Urinary bladder (tissue), 4 donors: ENCODE data around the gene PROSER3. TPM values are rescaled to one million over a fixed set of nuclear protein-coding genes. Genes with fewer than 3 reads are reported as not detected.

Experiments used
- DNase-seq: peaks from one replicate; pipeline ENCODE4 v3.0.0-alpha.2; 2015; ENCODE audit errors: extremely low spot score
- H3K27ac ChIP-seq: one replicate; pipeline ENCODE4 v1.5.1; 2013; ENCODE audit warnings: low read depth, mild to moderate bottlenecking, moderate library complexity
- H3K36me3 ChIP-seq: one replicate; pipeline ENCODE4 v1.6.1; 2013; ENCODE audit warnings: mild to moderate bottlenecking, moderate library complexity; ENCODE audit not compliant: insufficient read depth
- H3K4me1 ChIP-seq: one replicate; pipeline ENCODE4 v1.6.1; 2013; ENCODE audit warnings: mild to moderate bottlenecking, moderate library complexity; ENCODE audit not compliant: insufficient read depth
- H3K4me3 ChIP-seq: one replicate; pipeline ENCODE4 v1.5.1; 2013; ENCODE audit warnings: low read depth, low read length
- WGBS: extraction: QIAGEN DNeasy Blood & Tissue Kit; methylation state at CpG from one replicate; pipeline ENCODE4 v1.1.7; 2013; 5-methylcytosine and 5-hydroxymethylcytosine counted together
- polyA plus RNA-seq: library from polyadenylated mRNA; stranded (reverse); fragments of 200-250 nt; gene quantifications from one replicate; pipeline ENCODE4 v1.2.3, GENCODE V29; 2013
- total RNA-seq: library from RNA; depleted of rRNA; stranded (reverse); fragments of >200 nt; gene quantifications from one replicate; pipeline ENCODE4 v1.2.3, GENCODE V29; 2014
- donor health status: healthy with polysubstance abuse.
- donor health status: healthy.

Gene PROSER3
- total and polyA plus RNA-seq, 2 donors = 6.8 to 12.2 TPM

DNA sequence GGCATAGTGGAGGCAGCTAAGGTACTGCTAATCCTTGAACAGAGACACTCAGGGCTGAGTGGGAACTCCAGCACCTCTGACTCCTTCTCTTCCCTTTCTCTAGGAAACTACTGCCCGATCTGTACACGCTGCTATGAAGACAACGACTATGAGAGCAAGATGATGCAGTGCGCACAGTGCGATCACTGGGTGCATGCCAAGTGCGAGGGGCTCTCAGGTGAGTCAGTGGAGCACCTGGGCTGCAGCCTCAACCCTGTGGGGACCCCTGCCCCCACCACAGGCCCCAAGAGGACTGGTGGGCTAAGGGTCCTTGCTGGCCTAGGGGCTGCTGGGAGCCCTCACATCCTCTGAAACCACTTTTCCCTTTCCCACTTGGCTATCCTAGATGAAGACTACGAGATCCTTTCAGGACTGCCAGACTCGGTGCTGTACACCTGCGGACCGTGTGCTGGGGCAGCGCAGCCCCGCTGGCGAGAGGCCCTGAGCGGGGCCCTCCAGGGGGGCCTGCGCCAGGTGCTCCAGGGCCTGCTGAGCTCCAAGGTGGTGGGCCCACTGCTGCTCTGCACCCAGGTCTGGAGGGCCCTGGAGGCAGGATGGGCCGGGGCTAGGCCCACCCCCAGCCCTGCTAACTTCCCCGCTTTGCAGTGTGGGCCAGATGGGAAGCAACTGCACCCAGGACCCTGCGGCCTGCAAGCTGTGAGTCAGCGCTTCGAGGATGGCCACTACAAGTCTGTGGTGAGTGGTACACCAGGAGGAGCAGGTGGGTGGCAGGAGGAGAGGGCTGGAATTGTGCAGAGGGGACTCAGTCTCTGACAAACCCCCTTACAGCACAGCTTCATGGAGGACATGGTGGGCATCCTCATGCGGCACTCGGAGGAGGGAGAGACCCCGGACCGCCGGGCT, 30.7 kb upstream of the PROSER3 start:
- H3K36me3 ChIP-seq = peaks cover 23% of the 10 kb centered on the region
- H3K4me1 ChIP-seq = no peaks in the 10 kb centered on the region
- WGBS = 95% methylated on average over 25 of the region's 25 CpGs
- no peak overlapping the region for H3K4me3 ChIP-seq
- no peak overlapping the region for H3K27ac ChIP-seq
- no peak for DNase-seq

DNA sequence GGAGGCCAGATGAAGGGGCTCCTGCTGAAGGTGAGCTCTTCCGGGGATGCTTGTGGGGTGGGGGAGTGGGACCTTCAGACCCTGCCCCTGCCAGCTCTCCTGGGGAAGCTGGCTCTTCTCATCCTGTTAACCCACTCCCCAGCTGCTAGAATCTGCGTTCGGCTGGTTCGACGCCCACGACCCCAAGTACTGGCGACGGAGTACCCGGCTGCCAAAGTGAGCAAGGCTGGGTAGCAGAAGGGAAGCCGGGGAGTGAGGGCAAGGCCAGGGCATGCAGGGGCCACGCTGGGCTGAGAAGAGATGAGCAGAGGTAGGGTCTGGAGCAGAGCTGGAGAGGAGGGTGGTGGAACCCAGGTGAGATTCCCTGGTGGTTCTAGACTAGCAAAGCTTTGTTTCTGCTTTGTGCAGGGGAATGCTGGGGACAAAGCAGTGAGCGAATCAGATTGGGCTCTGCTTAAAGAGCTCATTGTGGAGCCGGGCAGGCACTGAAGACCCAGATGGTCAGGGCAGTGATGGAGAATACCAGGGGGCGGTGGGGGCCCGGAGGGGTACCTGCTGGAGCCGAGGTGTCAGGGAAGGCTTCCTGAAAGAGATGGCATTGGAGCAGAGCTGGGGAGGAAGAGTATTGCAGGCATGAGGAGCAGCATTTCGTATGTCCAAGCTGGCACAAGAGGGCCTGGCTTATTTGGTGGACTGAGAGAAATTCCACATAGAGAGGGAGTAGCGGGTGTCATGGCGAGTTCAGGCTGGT, 29.8 kb upstream of the PROSER3 start:
- H3K36me3 ChIP-seq = peaks cover 23% of the 10 kb centered on the region
- WGBS = 91% methylated on average over 19 of the region's 19 CpGs
- H3K27ac ChIP-seq = no peak overlapping the region
- DNase-seq = no peak
- no peak overlapping the region for H3K4me3 ChIP-seq
- no peaks in the 10 kb centered on the region for H3K4me1 ChIP-seq

DNA sequence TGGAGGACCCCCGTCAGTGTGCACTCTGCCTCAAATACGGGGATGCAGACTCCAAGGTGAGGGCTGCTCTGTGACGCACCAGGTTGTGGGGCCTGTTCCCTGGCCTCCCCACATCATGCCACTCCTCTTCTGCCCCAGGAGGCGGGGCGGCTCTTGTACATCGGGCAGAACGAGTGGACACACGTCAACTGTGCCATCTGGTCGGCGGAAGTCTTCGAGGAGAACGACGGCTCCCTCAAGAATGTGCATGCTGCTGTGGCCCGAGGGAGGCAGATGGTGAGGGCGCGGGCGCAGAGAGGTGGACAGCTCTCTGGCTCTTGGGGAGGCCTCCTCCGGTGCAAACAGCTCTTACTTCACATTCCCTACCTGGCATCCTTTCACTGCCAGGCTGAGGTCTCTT, 29.0 kb upstream of the PROSER3 start:
- DNase-seq = no peak
- peaks cover 20% of the 10 kb centered on the region for H3K36me3 ChIP-seq
- H3K4me3 ChIP-seq = no peak overlapping the region
- H3K4me1 ChIP-seq = no peaks in the 10 kb centered on the region
- 89% methylated on average over 18 of the region's 18 CpGs for WGBS
- no peak overlapping the region for H3K27ac ChIP-seq

DNA sequence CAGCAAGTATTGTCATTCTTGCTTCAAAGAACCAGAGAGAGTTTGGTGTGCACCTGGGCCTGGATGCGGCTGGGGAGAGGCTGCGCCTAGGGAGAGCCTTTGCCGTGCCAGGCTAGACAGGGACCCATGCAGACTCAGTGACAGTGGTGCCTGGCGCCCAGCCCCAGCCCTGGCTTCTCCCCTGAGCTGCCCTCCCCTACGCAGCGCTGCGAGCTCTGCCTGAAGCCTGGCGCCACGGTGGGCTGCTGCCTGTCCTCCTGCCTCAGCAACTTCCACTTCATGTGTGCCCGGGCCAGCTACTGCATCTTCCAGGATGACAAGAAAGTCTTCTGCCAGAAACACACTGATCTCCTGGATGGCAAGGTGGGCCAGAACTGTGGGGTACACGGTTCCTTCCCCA, 28.2 kb upstream of the PROSER3 start:
- 94% methylated on average over 11 of the region's 11 CpGs for WGBS
- no peaks in the 10 kb centered on the region for H3K4me1 ChIP-seq
- H3K27ac ChIP-seq = no peak overlapping the region
- no peak overlapping the region for H3K4me3 ChIP-seq
- DNase-seq = no peak
- peaks cover 17% of the 10 kb centered on the region for H3K36me3 ChIP-seq

DNA sequence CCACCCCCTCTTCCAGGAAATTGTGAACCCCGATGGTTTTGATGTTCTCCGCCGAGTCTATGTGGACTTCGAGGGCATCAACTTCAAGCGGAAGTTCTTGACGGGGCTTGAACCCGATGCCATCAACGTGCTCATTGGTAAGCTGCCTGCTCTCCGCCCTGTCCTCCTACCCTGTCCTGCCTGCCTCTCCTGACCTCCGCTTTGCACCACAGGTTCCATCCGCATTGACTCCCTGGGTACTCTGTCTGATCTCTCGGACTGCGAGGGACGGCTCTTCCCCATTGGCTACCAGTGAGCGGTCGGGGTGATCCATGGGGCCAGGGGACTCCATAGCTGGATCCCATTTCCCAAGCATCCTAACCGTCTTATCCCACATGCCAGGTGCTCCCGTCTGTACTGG, 27.6 kb upstream of the PROSER3 start:
- Histone ChIP-seq H3K27ac (no peak overlapping the region), H3K4me3 (no peak overlapping the region), H3K4me1 (no peaks in the 10 kb centered on the region), H3K36me3 (peaks cover 17% of the 10 kb centered on the region)
- WGBS = 93% methylated on average over 18 of the region's 18 CpGs
- no peak for DNase-seq

DNA sequence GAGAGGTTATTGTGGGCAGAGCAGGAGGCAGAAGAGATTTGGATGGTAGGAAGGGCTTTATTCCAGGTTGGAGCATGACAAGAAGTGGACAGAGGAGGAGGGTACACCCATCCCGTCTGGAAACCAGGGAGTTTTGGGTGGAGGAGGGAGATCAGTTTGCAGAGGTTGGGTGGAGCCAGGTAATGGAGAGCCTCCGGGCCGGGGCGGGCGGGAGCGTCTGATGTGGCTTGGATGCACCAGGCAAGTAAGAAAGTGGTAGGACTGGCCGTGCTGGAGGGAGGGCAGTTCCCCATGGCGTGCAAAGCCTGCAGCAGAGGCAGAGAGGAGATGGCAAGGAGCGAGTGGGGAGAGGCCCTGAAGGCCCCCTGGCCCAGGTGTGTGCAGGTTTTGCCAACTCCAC, 26.6 kb upstream of the PROSER3 start:
- no peak for DNase-seq
- 85% methylated on average over 9 of the region's 9 CpGs for WGBS
- Histone ChIP-seq H3K36me3 (peaks cover 17% of the 10 kb centered on the region), H3K4me3 (no peak overlapping the region), H3K27ac (no peak overlapping the region), H3K4me1 (no peaks in the 10 kb centered on the region)

DNA sequence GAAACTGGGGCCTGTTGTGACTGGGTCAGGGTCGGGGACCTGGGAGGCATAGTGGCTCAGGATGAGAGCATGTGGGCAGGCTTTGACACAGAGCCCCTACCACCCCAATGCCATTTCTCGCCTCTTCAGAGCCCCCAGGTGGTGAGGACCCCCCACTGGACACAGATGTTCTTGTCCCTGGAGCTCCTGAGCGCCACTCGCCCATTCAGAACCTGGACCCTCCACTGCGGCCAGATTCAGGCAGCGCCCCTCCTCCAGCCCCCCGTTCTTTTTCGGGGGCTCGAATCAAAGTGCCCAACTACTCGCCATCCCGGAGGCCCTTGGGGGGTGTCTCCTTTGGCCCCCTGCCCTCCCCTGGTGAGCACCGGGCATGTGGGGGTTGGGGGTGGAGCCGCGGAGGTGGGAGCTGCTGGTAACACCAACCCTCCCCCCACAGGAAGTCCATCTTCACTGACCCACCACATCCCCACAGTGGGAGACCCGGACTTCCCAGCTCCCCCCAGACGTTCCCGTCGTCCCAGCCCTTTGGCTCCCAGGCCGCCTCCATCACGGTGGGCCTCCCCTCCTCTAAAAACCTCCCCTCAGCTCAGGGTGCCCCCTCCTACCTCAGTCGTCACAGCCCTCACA, 26.1 kb upstream of the PROSER3 start:
- Histone ChIP-seq H3K27ac (no peak overlapping the region), H3K36me3 (peaks cover 18% of the 10 kb centered on the region), H3K4me1 (no peaks in the 10 kb centered on the region), H3K4me3 (no peak overlapping the region)
- DNase-seq = no peak
- WGBS = 85% methylated on average over 21 of the region's 21 CpGs

DNA sequence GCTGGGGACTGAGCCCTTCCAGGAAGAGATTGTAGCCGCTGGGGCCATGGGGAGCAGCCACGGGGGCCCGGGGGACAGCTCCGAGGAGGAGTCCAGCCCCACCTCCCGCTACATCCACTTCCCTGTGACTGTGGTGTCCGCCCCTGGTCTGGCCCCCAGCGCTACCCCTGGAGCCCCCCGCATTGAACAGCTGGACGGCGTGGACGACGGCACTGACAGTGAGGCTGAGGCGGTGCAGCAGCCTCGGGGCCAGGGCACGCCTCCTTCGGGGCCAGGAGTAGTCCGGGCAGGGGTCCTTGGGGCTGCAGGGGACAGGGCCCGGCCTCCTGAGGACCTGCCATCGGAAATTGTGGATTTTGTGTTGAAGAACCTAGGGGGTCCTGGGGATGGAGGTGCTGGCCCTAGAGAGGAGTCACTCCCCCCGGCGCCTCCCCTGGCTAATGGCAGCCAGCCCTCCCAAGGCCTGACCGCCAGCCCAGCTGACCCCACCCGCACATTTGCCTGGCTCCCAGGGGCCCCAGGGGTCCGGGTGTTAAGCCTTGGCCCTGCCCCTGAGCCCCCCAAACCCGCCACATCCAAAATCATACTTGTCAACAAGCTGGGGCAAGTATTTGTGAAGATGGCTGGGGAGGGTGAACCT, 25.3 kb upstream of the PROSER3 start:
- H3K4me3 ChIP-seq = no peak overlapping the region
- 79% methylated on average over 25 of the region's 25 CpGs for whole genome bisulfite sequencing
- no peak overlapping the region for H3K27ac ChIP-seq
- peaks cover 16% of the 10 kb centered on the region for H3K36me3 ChIP-seq
- DNase-seq = no peak
- no peaks in the 10 kb centered on the region for H3K4me1 ChIP-seq

DNA sequence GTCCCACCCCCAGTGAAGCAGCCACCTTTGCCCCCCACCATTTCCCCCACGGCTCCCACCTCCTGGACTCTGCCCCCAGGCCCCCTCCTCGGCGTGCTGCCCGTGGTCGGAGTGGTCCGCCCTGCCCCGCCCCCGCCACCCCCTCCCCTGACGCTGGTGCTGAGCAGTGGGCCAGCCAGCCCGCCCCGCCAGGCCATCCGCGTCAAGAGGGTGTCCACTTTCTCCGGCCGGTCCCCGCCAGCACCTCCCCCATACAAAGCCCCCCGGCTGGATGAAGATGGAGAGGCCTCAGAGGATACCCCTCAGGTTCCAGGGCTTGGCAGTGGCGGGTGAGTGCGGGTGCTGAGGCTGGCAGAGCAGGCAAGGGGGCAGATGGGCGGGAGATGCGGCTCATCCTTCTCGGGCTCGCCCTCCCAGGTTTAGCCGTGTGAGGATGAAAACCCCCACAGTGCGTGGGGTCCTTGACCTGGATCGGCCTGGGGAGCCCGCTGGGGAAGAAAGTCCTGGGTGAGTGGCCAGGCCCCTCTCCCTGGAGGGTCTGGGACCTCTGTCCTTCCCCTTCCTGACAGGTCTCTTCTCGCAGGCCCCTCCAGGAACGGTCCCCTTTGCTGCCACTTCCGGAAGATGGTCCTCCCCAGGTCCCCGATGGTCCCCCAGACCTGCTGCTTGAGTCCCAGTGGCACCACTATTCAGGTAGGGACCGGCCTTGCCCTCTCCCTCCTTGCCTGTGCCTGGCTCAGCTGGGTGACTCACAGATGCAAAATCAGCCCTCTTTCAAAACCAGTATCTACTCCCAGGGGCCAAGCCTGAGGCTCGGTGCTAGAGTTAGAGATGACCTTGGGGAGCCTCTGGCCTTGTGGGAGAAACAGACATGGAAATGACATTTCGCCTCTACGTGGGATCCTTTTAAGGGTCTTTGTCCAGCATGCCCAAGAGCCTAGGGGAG, 24.5 kb upstream of the PROSER3 start:
- H3K4me1 ChIP-seq = no peaks in the 10 kb centered on the region
- H3K4me3 ChIP-seq = no peak overlapping the region
- no peak for DNase-seq
- H3K27ac ChIP-seq = no peak overlapping the region
- peaks cover 17% of the 10 kb centered on the region for H3K36me3 ChIP-seq
- WGBS = 87% methylated on average over 35 of the region's 35 CpGs

DNA sequence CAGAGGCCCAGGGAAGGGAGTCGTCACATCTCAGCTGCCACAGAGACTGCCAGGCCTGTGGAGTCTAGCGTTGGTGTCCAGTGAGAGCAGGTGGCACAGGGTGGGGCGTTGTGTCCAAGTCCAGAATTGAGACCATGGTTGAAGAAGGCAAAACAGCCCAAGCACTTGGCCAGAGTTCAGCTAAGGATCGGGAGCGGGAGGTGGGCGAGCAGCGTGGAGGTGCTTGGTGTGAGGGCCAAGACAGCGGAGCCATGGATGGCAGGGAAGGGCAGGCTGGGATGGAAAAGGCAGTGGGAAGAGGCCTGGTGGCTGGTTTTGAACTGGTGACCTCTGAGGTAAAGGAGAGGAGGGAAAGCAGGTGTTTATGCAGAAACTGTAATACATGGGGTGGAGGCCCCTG, 23.7 kb upstream of the PROSER3 start:
- 94% methylated on average over 8 of the region's 8 CpGs for WGBS
- Histone ChIP-seq H3K36me3 (peaks cover 13% of the 10 kb centered on the region), H3K4me3 (no peak overlapping the region)

DNA sequence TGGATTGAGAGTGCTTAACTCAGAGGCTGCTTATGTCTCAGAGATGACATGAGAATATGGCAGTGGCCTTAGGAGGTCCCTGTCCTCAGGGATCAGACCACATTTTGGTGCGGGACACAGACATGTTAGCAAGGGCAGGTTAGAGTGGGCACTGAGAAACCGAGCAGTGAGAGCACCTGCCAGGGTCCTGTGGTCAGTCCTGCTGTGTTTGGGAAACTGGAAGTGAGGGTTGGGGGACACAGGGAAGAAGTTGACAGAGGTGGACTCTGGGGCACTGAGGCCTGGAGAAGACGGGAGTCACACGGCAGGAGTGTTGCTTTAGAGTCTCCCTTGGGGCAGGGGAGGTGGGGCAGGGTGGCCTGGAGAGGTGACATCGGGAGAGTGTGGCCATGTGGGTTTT, 23.1 kb upstream of the PROSER3 start:
- WGBS = 87% methylated on average over 5 of the region's 5 CpGs
- peaks cover 13% of the 10 kb centered on the region for H3K36me3 ChIP-seq

More for the DNA sequence above, 23.7 kb upstream of the PROSER3 start:
- DNase-seq = no peak
- no peaks in the 10 kb centered on the region for H3K4me1 ChIP-seq
- H3K27ac ChIP-seq = no peak overlapping the region

DNA sequence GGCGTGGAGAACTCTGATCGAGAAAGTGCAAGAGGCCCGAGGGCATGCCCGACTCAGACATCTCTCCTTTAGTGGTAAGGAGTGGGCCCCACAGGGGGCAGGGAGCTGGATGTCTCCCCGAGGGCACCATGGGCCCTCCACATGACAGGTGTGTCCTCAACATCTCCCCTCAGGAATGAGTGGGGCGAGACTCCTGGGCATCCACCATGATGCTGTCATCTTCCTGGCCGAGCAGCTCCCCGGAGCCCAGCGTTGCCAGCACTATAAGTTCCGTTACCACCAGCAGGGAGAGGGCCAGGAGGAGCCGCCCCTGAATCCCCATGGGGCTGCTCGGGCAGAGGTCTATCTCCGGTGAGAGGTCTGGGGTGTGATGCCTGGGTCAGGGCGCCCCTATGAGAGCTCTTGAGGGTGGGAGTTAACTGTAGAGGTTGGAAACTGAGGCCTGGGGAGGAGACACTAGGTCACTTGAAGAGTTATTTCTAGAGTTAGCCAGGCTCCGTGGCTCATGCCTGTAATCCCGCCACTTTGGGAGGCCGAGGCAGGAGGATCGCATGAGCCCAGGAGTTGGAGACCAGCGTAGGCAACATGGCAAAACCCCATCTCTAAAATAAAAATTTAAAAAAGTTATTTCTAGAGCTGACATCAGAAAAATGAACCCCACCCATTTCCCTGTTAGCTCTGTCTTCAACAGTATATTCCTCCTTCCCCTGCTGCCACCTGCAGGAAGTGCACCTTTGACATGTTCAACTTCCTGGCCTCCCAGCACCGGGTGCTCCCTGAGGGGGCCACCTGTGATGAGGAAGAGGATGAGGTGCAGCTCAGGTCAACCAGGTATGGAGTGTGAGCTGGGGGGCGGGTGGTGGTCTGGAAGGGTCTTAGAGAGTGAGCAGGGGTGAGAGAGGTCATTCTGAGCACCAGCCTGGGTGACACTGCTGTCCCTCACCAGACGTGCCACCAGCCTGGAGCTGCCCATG, 20.8 kb upstream of the PROSER3 start:
- DNase-seq = no peak
- no peaks in the 10 kb centered on the region for H3K4me1 ChIP-seq
- peaks cover 6% of the 10 kb centered on the region for H3K36me3 ChIP-seq
- WGBS = 85% methylated on average over 22 of the region's 22 CpGs
- no peak overlapping the region for H3K27ac ChIP-seq
- no peak overlapping the region for H3K4me3 ChIP-seq

More for the DNA sequence above, 23.1 kb upstream of the PROSER3 start:
- no peak for DNase-seq
- Histone ChIP-seq H3K4me3 (no peak overlapping the region), H3K27ac (no peak overlapping the region), H3K4me1 (no peaks in the 10 kb centered on the region)
